GM23338 (cell line): ENCODE results near the gene GSDMA. TPM values are rescaled to one million over a fixed set of nuclear protein-coding genes. Genes with fewer than 3 reads are reported as not detected.

ENCODE experiments used
- ATAC-seq: fragments of 200-7000 bp; cut with Tn5 transposase; 3 replicates; pipeline ENCODE4 v1.9.1; 2020
- DNase-seq: peaks from one replicate; pipeline ENCODE4 v3.0.0-alpha.2; 2015; ENCODE audit warnings: low spot score
- H2AFZ ChIP-seq: fragments of 200-600 bp; sonication (generic); 2 replicates; pipeline ENCODE4 v1.8.0; 2016; ENCODE audit warnings: antibody characterized with exemption, mild to moderate bottlenecking, moderate library complexity
- H3F3A ChIP-seq: fragments of 200-600 bp; sonication (generic); replicated peaks from 2 replicates; pipeline ENCODE4 v1.8.0; 2017; ENCODE audit warnings: antibody characterized with exemption, mixed run types, low read depth
- H3K27ac ChIP-seq: fragments of 200-600 bp; sonication (generic); 2 replicates; pipeline ENCODE4 v1.6.1; 2016; ENCODE audit warnings: low read depth
- H3K27me3 ChIP-seq: fragments of 200-600 bp; sonication (generic); 2 replicates; pipeline ENCODE4 v1.8.0; 2016; ENCODE audit warnings: mild to moderate bottlenecking, mixed run types, moderate library complexity; ENCODE audit not compliant: insufficient read depth
- H3K36me3 ChIP-seq: fragments of 200-600 bp; sonication (generic); 2 replicates; pipeline ENCODE4 v1.8.0; 2016; ENCODE audit warnings: mild to moderate bottlenecking; ENCODE audit not compliant: insufficient read depth
- H3K4me1 ChIP-seq: fragments of 200-600 bp; sonication (generic); 2 replicates; pipeline ENCODE4 v1.8.0; 2016; ENCODE audit warnings: mild to moderate bottlenecking, moderate library complexity; ENCODE audit not compliant: insufficient read depth
- H3K4me2 ChIP-seq: fragments of 200-600 bp; sonication (generic); 2 replicates; pipeline ENCODE4 v1.7.1; 2017; ENCODE audit warnings: mixed run types
- H3K4me3 ChIP-seq: fragments of 200-600 bp; sonication (generic); 2 replicates; pipeline ENCODE4 v1.6.1; 2016; ENCODE audit warnings: mixed run types
- H3K79me2 ChIP-seq: fragments of 200-600 bp; sonication (generic); replicated peaks from 2 replicates; pipeline ENCODE4 v1.8.0; 2017; ENCODE audit warnings: mild to moderate bottlenecking; ENCODE audit not compliant: insufficient read depth
- H3K9me2 ChIP-seq: fragments of 200-600 bp; sonication (generic); 2 replicates; pipeline ENCODE4 v1.8.0; 2017; ENCODE audit not compliant: insufficient read depth
- H4K20me1 ChIP-seq: fragments of 200-600 bp; sonication (generic); replicated peaks from 2 replicates; pipeline ENCODE4 v1.8.0; 2017; ENCODE audit warnings: mild to moderate bottlenecking; ENCODE audit not compliant: insufficient read depth
- H3K27ac Mint-ChIP-seq: 2 replicates; pipeline ENCODE4 v1.8.0; 2020; ENCODE audit warnings: inconsistent platforms, mild to moderate bottlenecking, moderate library complexity, mixed read lengths
- H3K27me3 Mint-ChIP-seq: 3 replicates; pipeline ENCODE4 v1.8.0; 2022; ENCODE audit warnings: low read depth, mild to moderate bottlenecking, moderate library complexity, mixed read lengths, inconsistent platforms; ENCODE audit not compliant: insufficient read depth, poor library complexity
- H3K36me3 Mint-ChIP-seq: 3 replicates; pipeline ENCODE4 v1.8.0; 2021; ENCODE audit warnings: low read depth, mild to moderate bottlenecking, inconsistent platforms, moderate library complexity, mixed read lengths
- H3K4me1 Mint-ChIP-seq: 3 replicates; pipeline ENCODE4 v1.8.0; 2020; ENCODE audit warnings: mild to moderate bottlenecking, inconsistent platforms, mixed read lengths
- H3K4me3 Mint-ChIP-seq: 3 replicates; pipeline ENCODE4 v1.8.0; 2021; ENCODE audit warnings: moderate library complexity, mild to moderate bottlenecking, inconsistent platforms, mixed read lengths
- H3K9me3 Mint-ChIP-seq: 3 replicates; pipeline ENCODE4 v1.8.0; 2020; ENCODE audit warnings: moderate library complexity, mild to moderate bottlenecking, inconsistent platforms, mixed read lengths
- CREB1 ChIP-seq: fragments of 250-450 bp; sonication (Bioruptor Pico); IDR thresholded peaks from 2 replicates; pipeline ENCODE4 v1.5.0; 2020; ENCODE audit warnings: low read depth, mild to moderate bottlenecking, moderate library complexity
- CTCF ChIP-seq, 2 experiments: fragments of 200-600 bp in 1 of 2; sonication (generic) in 1 of 2; conservative IDR thresholded peaks; 2 replicates each; pipeline versions ENCODE4 v1.5.1 to v1.6.1; 2016 to 2017; ENCODE audit warnings: antibody characterized with exemption in 2 of 2, low read depth in 2 of 2, mild to moderate bottlenecking in 2 of 2, moderate library complexity in 1 of 2
- EZH2 ChIP-seq: fragments of 200-600 bp; sonication (generic); IDR thresholded peaks from one replicate; pipeline ENCODE4 v1.8.0; 2017; ENCODE audit warnings: antibody characterized with exemption, mild to moderate bottlenecking, low read depth; ENCODE audit not compliant: unreplicated experiment
- EZH2phosphoT487 ChIP-seq: fragments of 200-600 bp; sonication (generic); IDR thresholded peaks from one replicate; pipeline ENCODE4 v1.8.1; 2018; ENCODE audit warnings: antibody characterized with exemption; ENCODE audit not compliant: unreplicated experiment
- JUNB ChIP-seq: IDR thresholded peaks from one replicate; pipeline ENCODE4 v1.6.1; 2016; ENCODE audit warnings: antibody characterized with exemption; ENCODE audit not compliant: unreplicated experiment
- POLR2AphosphoS5 ChIP-seq: IDR thresholded peaks from 2 replicates; pipeline ENCODE4 v1.6.1; 2016; ENCODE audit warnings: antibody characterized with exemption, low read depth
- STAT1 ChIP-seq: IDR thresholded peaks from one replicate; pipeline ENCODE4 v1.6.1; 2016; ENCODE audit warnings: antibody characterized with exemption; ENCODE audit not compliant: unreplicated experiment
- ZNF331 ChIP-seq: fragments of 250-450 bp; sonication (Bioruptor Pico); IDR thresholded peaks from 2 replicates; pipeline ENCODE4 v1.5.0; 2020; ENCODE audit warnings: low read depth, mild to moderate bottlenecking, moderate library complexity
- polyA plus RNA-seq: library from polyadenylated mRNA; unstranded; fragments of >200 nt; fragmentation: Nextera tagmentation; extraction: Ambion mirVana; gene quantifications from 2 replicates; pipeline ENCODE4 v1.2.1, GENCODE V29; 2016
- total RNA-seq: library from RNA; depleted of rRNA; stranded (reverse); fragments of >200 nt; shearing (Covaris generic); gene quantifications from 2 replicates; pipeline ENCODE4 v1.2.3, GENCODE V29; 2014
- TF ChIP-seq, protein P1 (sequence below): fragments of 250-450 bp; sonication (Bioruptor Pico); IDR thresholded peaks from 2 replicates; pipeline ENCODE4 v1.5.0; 2020; ENCODE audit warnings: mild to moderate bottlenecking, moderate library complexity

The GSDMA gene
- total and polyA plus RNA-seq, 2 experiments from 2014 or later = not detected

DNA sequence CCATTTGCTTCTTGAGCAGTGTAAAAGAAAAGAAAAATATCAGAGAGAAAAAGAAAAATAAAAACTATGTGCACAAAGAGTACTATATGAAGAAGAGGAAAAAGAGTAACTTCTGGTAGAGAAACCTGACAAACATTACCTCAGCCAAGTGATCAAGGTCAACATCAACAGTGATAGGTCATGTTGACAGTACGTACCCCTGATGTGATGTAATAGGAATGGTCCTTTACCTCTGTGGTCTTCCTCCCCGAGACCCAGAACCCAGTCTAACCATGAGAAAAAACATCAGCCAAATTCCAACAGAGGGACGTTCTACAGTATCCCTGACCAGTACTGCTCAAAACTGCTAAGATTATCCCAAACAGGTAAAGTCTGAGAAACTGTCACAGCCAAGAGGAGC, 48.8 kb upstream of the GSDMA start:
- peaks cover 3% of the 10 kb centered on the region for H3K27me3 Mint-ChIP-seq
- H3K9me2 ChIP-seq = no peaks in the 10 kb centered on the region
- H3K4me1 Mint-ChIP-seq = no peaks in the 10 kb centered on the region
- TF ChIP-seq, protein P1, sequence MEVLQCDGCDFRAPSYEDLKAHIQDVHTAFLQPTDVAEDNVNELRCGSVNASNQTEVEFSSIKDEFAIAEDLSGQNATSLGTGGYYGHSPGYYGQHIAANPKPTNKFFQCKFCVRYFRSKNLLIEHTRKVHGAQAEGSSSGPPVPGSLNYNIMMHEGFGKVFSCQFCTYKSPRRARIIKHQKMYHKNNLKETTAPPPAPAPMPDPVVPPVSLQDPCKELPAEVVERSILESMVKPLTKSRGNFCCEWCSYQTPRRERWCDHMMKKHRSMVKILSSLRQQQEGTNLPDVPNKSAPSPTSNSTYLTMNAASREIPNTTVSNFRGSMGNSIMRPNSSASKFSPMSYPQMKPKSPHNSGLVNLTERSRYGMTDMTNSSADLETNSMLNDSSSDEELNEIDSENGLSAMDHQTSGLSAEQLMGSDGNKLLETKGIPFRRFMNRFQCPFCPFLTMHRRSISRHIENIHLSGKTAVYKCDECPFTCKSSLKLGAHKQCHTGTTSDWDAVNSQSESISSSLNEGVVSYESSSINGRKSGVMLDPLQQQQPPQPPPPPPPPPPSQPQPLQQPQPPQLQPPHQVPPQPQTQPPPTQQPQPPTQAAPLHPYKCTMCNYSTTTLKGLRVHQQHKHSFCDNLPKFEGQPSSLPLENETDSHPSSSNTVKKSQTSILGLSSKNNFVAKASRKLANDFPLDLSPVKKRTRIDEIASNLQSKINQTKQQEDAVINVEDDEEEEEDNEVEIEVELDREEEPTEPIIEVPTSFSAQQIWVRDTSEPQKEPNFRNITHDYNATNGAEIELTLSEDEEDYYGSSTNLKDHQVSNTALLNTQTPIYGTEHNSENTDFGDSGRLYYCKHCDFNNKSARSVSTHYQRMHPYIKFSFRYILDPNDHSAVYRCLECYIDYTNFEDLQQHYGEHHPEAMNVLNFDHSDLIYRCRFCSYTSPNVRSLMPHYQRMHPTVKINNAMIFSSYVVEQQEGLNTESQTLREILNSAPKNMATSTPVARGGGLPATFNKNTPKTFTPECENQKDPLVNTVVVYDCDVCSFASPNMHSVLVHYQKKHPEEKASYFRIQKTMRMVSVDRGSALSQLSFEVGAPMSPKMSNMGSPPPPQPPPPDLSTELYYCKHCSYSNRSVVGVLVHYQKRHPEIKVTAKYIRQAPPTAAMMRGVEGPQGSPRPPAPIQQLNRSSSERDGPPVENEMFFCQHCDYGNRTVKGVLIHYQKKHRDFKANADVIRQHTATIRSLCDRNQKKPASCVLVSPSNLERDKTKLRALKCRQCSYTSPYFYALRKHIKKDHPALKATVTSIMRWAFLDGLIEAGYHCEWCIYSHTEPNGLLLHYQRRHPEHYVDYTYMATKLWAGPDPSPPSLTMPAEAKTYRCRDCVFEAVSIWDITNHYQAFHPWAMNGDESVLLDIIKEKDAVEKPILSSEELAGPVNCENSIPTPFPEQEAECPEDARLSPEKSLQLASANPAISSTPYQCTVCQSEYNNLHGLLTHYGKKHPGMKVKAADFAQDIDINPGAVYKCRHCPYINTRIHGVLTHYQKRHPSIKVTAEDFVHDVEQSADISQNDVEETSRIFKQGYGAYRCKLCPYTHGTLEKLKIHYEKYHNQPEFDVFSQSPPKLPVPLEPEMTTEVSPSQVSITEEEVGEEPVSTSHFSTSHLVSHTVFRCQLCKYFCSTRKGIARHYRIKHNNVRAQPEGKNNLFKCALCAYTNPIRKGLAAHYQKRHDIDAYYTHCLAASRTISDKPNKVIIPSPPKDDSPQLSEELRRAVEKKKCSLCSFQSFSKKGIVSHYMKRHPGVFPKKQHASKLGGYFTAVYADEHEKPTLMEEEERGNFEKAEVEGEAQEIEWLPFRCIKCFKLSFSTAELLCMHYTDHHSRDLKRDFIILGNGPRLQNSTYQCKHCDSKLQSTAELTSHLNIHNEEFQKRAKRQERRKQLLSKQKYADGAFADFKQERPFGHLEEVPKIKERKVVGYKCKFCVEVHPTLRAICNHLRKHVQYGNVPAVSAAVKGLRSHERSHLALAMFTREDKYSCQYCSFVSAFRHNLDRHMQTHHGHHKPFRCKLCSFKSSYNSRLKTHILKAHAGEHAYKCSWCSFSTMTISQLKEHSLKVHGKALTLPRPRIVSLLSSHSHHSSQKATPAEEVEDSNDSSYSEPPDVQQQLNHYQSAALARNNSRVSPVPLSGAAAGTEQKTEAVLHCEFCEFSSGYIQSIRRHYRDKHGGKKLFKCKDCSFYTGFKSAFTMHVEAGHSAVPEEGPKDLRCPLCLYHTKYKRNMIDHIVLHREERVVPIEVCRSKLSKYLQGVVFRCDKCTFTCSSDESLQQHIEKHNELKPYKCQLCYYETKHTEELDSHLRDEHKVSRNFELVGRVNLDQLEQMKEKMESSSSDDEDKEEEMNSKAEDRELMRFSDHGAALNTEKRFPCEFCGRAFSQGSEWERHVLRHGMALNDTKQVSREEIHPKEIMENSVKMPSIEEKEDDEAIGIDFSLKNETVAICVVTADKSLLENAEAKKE = no peak
- TF ChIP-seq ZNF331 (CRISPR knock-in tag) = no peak
- TF ChIP-seq EZH2phosphoT487 = no peak
- TF ChIP-seq POLR2AphosphoS5 = no peak
- no peak for TF ChIP-seq STAT1
- no peak for TF ChIP-seq CTCF (conservative IDR thresholded peaks at IDR 0.05; ENCODE audit: low read depth in 2 of 2)
- TF ChIP-seq JUNB = no peak
- TF ChIP-seq EZH2 = no peak
- no peak for TF ChIP-seq CREB1 (CRISPR knock-in tag)
- no peak overlapping the region for H3K4me3 ChIP-seq
- no peaks in the 10 kb centered on the region for H4K20me1 ChIP-seq
- no peak overlapping the region for H3K4me3 Mint-ChIP-seq
- H3K79me2 ChIP-seq = no peaks in the 10 kb centered on the region
- H3K27ac ChIP-seq = no peak overlapping the region
- no peaks in the 10 kb centered on the region; the same call in 1 of the 2 replicates for H3K36me3 ChIP-seq
- no peaks in the 10 kb centered on the region for H3F3A ChIP-seq
- H3K36me3 Mint-ChIP-seq = peaks cover under 1% of the 10 kb centered on the region; the same call in 2 of the 3 replicates
- ATAC-seq = no peak
- H3K9me3 Mint-ChIP-seq = no peaks in the 10 kb centered on the region
- DNase-seq = no peak
- no peaks in the 10 kb centered on the region for H3K4me1 ChIP-seq
- no peak overlapping the region for H3K4me2 ChIP-seq
- no peaks in the 10 kb centered on the region for H3K27me3 ChIP-seq
- no peak overlapping the region for H2AFZ ChIP-seq
- no peak overlapping the region for H3K27ac Mint-ChIP-seq
